Upper lobe of left lung (tissue), 6 donors: ENCODE measurements around the gene ARAP3. TPM values are rescaled to one million over a fixed set of nuclear protein-coding genes. Genes with fewer than 3 reads are reported as not detected.

Source experiments
- ATAC-seq, 2 donors: fragments of 200-7000 bp; cut with Tn5 transposase; one replicate each; pipeline ENCODE4 v1.9.1; 2022; ENCODE audit warnings: mild to moderate bottlenecking in 2 of 2, moderate library complexity in 2 of 2; ENCODE audit not compliant: low FRiP score in 2 of 2
- DNase-seq, 2 donors: peaks; one replicate each; pipeline ENCODE4 v3.0.0-alpha.2; 2019 to 2020
- H3K27ac ChIP-seq, 4 donors: fragments of 200-600 bp; sonication (generic); one replicate each; pipeline ENCODE4 v1.5.1; 2016 to 2019
- H3K27me3 ChIP-seq, 4 donors: fragments of 200-600 bp; sonication (generic); one replicate each; pipeline ENCODE4 v1.5.1; 2017 to 2019
- H3K36me3 ChIP-seq, 4 donors: fragments of 200-600 bp; sonication (generic); one replicate each; pipeline ENCODE4 v1.5.1; 2016 to 2019
- H3K4me1 ChIP-seq, 4 donors: fragments of 200-600 bp; sonication (generic); one replicate each; pipeline ENCODE4 v1.5.1; 2018 to 2019
- H3K4me3 ChIP-seq, 4 donors: fragments of 200-600 bp; sonication (generic); one replicate each; pipeline ENCODE4 v1.5.1; 2017 to 2019; ENCODE audit warnings: mild to moderate bottlenecking in 2 of 4, moderate library complexity in 1 of 4
- H3K9me3 ChIP-seq, 4 donors: fragments of 200-600 bp; sonication (generic); one replicate each; pipeline ENCODE4 v1.5.1; 2018 to 2019
- CTCF ChIP-seq, 6 experiments: fragments of 450-650 bp in 4 of 6; fragments of 200-600 bp in 2 of 6; sonication (generic) in 2 of 6; IDR thresholded peaks; one replicate each; pipeline ENCODE4 v1.5.1; 2016 to 2019; ENCODE audit warnings: antibody characterized with exemption in 6 of 6
- EP300 ChIP-seq, 4 donors: sonication (generic); formaldehyde crosslinking; IDR thresholded peaks; one replicate each; pipeline ENCODE4 v1.5.1; 2017; ENCODE audit warnings: antibody characterized with exemption in 4 of 4, control low read depth in 2 of 4
- POLR2A ChIP-seq, 4 donors: fragments of 450-650 bp; IDR thresholded peaks; one replicate each; pipeline ENCODE4 v1.5.1; 2016 to 2017; ENCODE audit warnings: antibody characterized with exemption in 4 of 4, mild to moderate bottlenecking in 2 of 4
- POLR2AphosphoS5 ChIP-seq, 2 donors: sonication (generic); formaldehyde crosslinking; IDR thresholded peaks; one replicate each; pipeline ENCODE4 v1.5.1; 2017; ENCODE audit warnings: antibody characterized with exemption in 2 of 2
- WGBS, 2 donors: methylation state at CpG; one replicate each; pipeline ENCODE4 v1.1.5; 2017 to 2018; 5-methylcytosine and 5-hydroxymethylcytosine counted together
- total RNA-seq, 6 donors: library from RNA; depleted of rRNA in 4 of 6; stranded (reverse); fragments of >200 nt in 4 of 6; gene quantifications; one replicate each; pipeline versions ENCODE4 v1.1.0 to v1.2.1, GENCODE V29; 2016 to 2021
- donor health status: DM: no; HTN: no; CAD: no; lungs with moderate emphysema.
- donor health status: DM: no; HTN: yes; CAD: no; lungs with severe emphysema.

The ARAP3 gene
- total RNA-seq, 6 donors from 2014 or later = 10.1 to 43.0 (median 27.7) TPM

GRCh38 chr5:141674747-141675146 is 7.3 kb downstream of the ARAP3 start:
- no peak for TF ChIP-seq EP300 (IDR thresholded peaks at IDR 0.05)
- TF ChIP-seq POLR2AphosphoS5 (IDR thresholded peaks at IDR 0.05) = no peak
- TF ChIP-seq POLR2A (IDR thresholded peaks at IDR 0.05) = no peak
- no peak for TF ChIP-seq CTCF (IDR thresholded peaks at IDR 0.05)
- no peaks in the 10 kb centered on the region for H3K27me3 ChIP-seq
- DNase-seq (no peak), ATAC-seq (no peak)
- H3K4me3 ChIP-seq = no peak overlapping the region
- H3K27ac ChIP-seq = no peak overlapping the region
- H3K36me3 ChIP-seq = peaks cover 0 to 56% (median 19%) of the 10 kb centered on the region in 4 donors
- H3K9me3 ChIP-seq = no peaks in the 10 kb centered on the region
- H3K4me1 ChIP-seq = peaks cover 0 to 14% (median 9%) of the 10 kb centered on the region in 4 donors
- WGBS, 2 donors = 78 to 83% methylated on average over 5 of the region's 5 CpGs

- DNase-seq (no peak), ATAC-seq (peak in 1 of 2 donors; percentile 8)
- H3K36me3 ChIP-seq = peaks cover 0 to 58% (median 24%) of the 10 kb centered on the region in 4 donors
- H3K27ac ChIP-seq = peak overlapping the region in 3 of 4 donors; percentile 27 to 54 (median 40)
- 72 to 74% methylated on average over 14 to 17 of the region's 19 CpGs for WGBS, 2 donors
- no peak overlapping the region for H3K4me3 ChIP-seq
- H3K4me1 ChIP-seq = peaks cover 0 to 13% (median 4%) of the 10 kb centered on the region in 4 donors
- no peaks in the 10 kb centered on the region for H3K27me3 ChIP-seq
- TF ChIP-seq POLR2A (IDR thresholded peaks at IDR 0.05) = no peak
- TF ChIP-seq POLR2AphosphoS5 (IDR thresholded peaks at IDR 0.05) = no peak
- TF ChIP-seq EP300 (IDR thresholded peaks at IDR 0.05) = no peak
- TF ChIP-seq CTCF (IDR thresholded peaks at IDR 0.05) = no peak
- H3K9me3 ChIP-seq = no peaks in the 10 kb centered on the region
Measured at GRCh38 chr5:141672841-141673813, 8.9 kb downstream of the ARAP3 start.

GRCh38 chr5:141672071-141672840 is 9.8 kb downstream of the ARAP3 start:
- Histone ChIP-seq H3K9me3 (no peaks in the 10 kb centered on the region), H3K4me1 (peaks cover 0 to 10% (median 4%) of the 10 kb centered on the region in 4 donors), H3K27ac (peak overlapping the region in 3 of 4 donors; percentile 27 to 54 (median 40)), H3K36me3 (peaks cover 0 to 55% (median 24%) of the 10 kb centered on the region in 4 donors), H3K4me3 (no peak overlapping the region), H3K27me3 (no peaks in the 10 kb centered on the region)
- ATAC-seq (peak in 1 of 2 donors; percentile 8), DNase-seq (peak in 1 of 2 donors; percentile 42)
- TF ChIP-seq EP300 (IDR thresholded peaks at IDR 0.05) (no peak), CTCF (IDR thresholded peaks at IDR 0.05) (no peak), POLR2AphosphoS5 (IDR thresholded peaks at IDR 0.05) (no peak), POLR2A (IDR thresholded peaks at IDR 0.05) (no peak)
- 90 to 91% methylated on average over 20 of the region's 23 CpGs for WGBS, 2 donors

- H3K27ac ChIP-seq = no peak overlapping the region
- H3K9me3 ChIP-seq = no peaks in the 10 kb centered on the region
- peaks cover 0 to 66% (median 26%) of the 10 kb centered on the region in 4 donors for H3K36me3 ChIP-seq
- no peak for ATAC-seq
- H3K4me3 ChIP-seq = no peak overlapping the region
- peaks cover 3 to 16% (median 10%) of the 10 kb centered on the region in 4 donors for H3K4me1 ChIP-seq
- 80 to 84% methylated on average over 4 of the region's 4 CpGs for WGBS, 2 donors
- TF ChIP-seq CTCF (IDR thresholded peaks at IDR 0.05) (no peak), POLR2AphosphoS5 (IDR thresholded peaks at IDR 0.05) (no peak), EP300 (IDR thresholded peaks at IDR 0.05) (no peak), POLR2A (IDR thresholded peaks at IDR 0.05) (no peak)
- H3K27me3 ChIP-seq = no peaks in the 10 kb centered on the region
- no peak for DNase-seq
Measured at GRCh38 chr5:141669520-141669919, 12.5 kb downstream of the ARAP3 start.
